Effector memory CD8-positive, alpha-beta T cell (primary cell): ENCODE data around the gene CCDC24.

Experiments used
- ATAC-seq: fragments of 150-1000 bp; cut with Tn5 transposase; replicated peaks from 2 replicates; pipeline ENCODE4 v1.10.0; 2021; ENCODE audit warnings: mild to moderate bottlenecking, moderate library complexity
- DNase-seq, 3 experiments: peaks; one replicate each; pipeline ENCODE4 v3.0.0; 2021
- H3K27ac Mint-ChIP-seq, 2 donors: one replicate each; pipeline ENCODE4 v1.8.0; 2022; ENCODE audit warnings: mild to moderate bottlenecking in 2 of 2, mixed read lengths in 2 of 2, moderate library complexity in 2 of 2
- H3K27me3 Mint-ChIP-seq, 2 donors: one replicate each; pipeline ENCODE4 v1.8.0; 2022; ENCODE audit warnings: mixed read lengths in 2 of 2
- H3K36me3 Mint-ChIP-seq: one replicate; pipeline ENCODE4 v1.8.0; 2022; ENCODE audit warnings: mild to moderate bottlenecking, moderate library complexity, mixed read lengths; ENCODE audit not compliant: insufficient read depth
- H3K4me1 Mint-ChIP-seq, 2 donors: one replicate each; pipeline ENCODE4 v1.8.0; 2022; ENCODE audit warnings: low read depth in 2 of 2, mixed read lengths in 2 of 2
- H3K4me3 Mint-ChIP-seq, 2 donors: one replicate each; pipeline ENCODE4 v1.8.0; 2022; ENCODE audit warnings: mild to moderate bottlenecking in 2 of 2, mixed read lengths in 2 of 2, moderate library complexity in 2 of 2
- H3K9me3 Mint-ChIP-seq, 2 donors: one replicate each; pipeline ENCODE4 v1.8.0; 2022; ENCODE audit warnings: mixed read lengths in 2 of 2

CCDC24 gene

DNA sequence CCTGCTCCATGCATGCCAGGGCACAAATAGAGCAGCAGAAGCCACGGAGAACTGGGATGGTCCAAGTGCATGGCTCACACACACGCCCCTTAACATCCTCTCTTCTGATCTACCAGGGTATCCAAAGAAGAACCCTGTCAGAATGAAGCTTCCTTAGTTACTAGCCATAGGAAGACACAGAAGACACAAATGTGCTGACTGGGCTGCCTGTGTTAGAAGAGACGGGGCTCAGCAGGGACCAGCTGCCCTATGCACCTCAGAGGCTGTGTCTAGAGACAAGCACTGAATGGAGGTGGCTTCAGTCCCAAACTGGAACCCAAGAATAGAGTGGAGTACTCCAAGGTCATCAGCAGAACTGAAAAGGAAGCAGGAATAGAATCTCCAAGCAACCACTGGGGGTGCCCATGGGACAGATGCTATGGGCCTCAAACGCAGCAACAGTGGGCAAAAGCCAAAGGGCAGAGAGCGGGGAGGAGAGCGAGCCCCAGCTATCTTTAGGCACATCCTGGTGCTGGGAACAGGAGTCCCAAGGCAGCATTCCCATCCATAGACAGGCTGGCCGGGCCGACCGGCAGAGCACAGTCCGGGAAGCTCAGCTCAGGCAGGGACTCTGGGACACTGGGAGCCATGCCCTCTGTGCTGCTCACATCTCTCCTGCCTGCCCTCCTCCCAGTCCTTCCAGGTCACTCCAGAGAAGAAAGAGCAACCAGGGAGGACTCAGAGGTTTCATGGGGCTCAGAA lies 30.4 kb downstream of the CCDC24 start:
- H3K27ac Mint-ChIP-seq = no peak overlapping the region
- no peaks in the 10 kb centered on the region for H3K4me1 Mint-ChIP-seq
- H3K36me3 Mint-ChIP-seq = no peaks in the 10 kb centered on the region
- no peak overlapping the region for H3K4me3 Mint-ChIP-seq
- H3K9me3 Mint-ChIP-seq = no peaks in the 10 kb centered on the region
- no peaks in the 10 kb centered on the region for H3K27me3 Mint-ChIP-seq
- DNase-seq = no peak
- ATAC-seq = no peak

DNA sequence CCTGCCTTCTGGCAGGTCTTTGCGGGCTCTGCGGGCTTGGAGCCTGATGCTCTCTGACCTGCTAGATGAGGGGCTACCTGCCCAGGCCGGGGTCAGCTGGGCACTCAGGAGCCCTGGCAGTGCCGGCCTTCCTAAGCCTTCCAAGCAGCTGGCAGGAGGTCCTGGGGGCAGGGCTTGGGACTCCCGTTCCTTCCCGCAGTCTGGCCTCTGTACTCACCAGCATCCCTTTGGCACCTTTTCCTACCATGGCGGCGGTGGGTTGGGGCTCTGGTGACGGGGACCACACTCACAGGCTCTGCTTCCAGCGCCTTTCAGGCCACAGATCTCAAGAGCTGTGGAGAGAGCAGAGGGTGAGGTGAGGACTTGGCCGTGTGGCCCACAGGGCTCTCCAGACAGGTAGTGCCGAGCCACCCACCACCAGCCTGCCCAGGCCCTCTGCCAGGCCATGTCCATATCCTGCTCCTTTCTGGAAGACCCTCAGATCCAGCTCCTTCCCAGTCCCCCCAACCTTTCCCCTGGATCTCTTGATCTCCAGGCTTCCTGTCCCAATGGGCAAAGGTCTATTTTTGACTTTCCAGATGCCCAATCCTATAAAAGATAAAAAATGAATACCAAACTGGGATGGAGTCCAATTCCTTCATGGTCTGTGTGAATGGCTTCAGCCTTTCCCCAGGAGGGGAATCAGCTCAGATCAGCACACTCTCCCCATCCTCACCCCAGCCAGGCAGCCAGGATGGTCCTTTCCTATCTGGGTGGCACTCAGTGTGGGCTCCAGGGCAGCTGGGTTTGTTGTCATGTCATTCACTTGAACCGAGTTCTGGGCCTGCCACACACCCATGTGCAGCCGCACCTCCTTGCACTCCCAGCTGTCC lies 32.9 kb downstream of the CCDC24 start:
- ATAC-seq (no peak), DNase-seq (no peak)
- H3K36me3 Mint-ChIP-seq = peaks cover 3% of the 10 kb centered on the region
- peaks cover 5 to 8% of the 10 kb centered on the region in 2 donors for H3K4me1 Mint-ChIP-seq
- H3K4me3 Mint-ChIP-seq = no peak overlapping the region
- H3K27ac Mint-ChIP-seq = no peak overlapping the region
- no peaks in the 10 kb centered on the region for H3K27me3 Mint-ChIP-seq
- H3K9me3 Mint-ChIP-seq = no peaks in the 10 kb centered on the region

DNA sequence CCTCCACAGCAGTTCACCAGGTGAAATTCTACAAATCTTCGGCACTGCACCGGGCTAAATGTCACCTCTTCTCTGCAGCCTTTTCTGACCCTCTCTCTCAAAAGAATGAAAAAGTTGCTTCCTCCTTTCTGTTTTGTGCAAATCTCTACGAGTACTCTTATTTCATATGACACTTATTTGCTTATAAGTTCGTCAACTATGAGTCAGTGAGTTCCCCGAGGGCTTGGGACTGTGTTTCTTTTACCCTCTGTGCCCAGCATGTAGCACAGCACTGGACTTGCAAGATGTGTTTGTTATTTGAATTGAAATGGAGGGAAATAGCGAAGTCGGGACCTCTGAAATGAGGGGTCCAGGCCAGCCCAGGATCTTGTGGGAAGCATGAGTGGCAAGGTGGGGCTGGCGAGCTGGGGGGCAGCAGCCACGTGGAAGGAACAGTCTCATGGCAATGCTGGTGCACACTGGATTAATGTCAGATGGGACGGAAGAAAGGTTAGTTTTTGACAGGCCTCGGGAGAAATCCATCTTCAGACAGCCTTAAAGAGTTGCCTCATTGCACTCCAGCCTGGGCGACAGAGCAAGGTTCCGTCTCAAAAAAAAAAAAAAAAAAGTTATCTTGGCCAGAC lies 33.6 kb downstream of the CCDC24 start:
- Mint-ChIP-seq H3K9me3 (no peaks in the 10 kb centered on the region), H3K36me3 (peaks cover 7% of the 10 kb centered on the region), H3K27me3 (no peaks in the 10 kb centered on the region), H3K27ac (no peak overlapping the region), H3K4me1 (peaks cover 12 to 14% of the 10 kb centered on the region in 2 donors), H3K4me3 (no peak overlapping the region)
- ATAC-seq = no peak
- DNase-seq = no peak

DNA sequence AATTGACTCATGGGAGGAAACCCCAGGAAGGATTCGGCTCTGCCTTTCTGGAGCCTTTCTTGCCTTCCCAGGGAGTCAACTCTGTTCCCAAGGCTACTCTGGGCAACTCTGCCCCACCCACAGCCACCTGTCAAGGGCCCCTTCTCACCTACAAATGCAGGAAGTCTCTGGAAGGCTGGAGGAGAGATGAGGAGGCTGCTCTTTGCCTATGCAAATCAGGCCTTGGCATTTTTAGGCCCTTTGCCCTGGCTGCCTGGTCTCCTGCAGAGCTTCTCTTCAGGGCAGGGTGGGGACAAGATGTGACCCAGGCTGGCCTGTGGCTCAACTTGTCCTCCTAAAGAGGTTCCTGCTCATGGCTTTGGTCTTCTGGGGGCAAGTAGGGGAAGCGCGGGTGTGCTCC lies 34.4 kb downstream of the CCDC24 start:
- H3K9me3 Mint-ChIP-seq = no peaks in the 10 kb centered on the region
- no peak overlapping the region for H3K27ac Mint-ChIP-seq
- ATAC-seq = no peak
- peaks cover 12 to 14% of the 10 kb centered on the region in 2 donors for H3K4me1 Mint-ChIP-seq
- no peak for DNase-seq
- H3K36me3 Mint-ChIP-seq = peaks cover 12% of the 10 kb centered on the region
- no peaks in the 10 kb centered on the region for H3K27me3 Mint-ChIP-seq
- H3K4me3 Mint-ChIP-seq = no peak overlapping the region

DNA sequence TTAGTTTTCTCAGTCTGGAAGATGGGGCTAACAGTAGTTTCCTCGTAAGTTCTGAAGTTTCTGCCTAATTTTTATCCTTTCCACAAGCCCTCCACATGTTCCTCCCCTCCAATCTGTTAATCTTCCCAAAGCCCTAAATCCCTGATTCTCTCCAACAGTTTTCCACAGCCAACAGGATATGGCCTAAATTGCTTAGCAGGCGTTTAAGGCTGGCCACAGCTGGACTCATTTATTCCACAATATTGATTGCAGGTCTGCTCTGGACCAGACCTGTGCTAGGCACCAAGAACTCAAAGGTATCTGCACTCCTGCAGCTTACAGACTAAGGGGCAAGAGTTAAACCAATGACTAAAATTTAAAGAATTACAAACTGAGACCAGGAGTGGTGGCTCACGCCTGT lies 35.9 kb downstream of the CCDC24 start:
- Mint-ChIP-seq H3K36me3 (peaks cover 25% of the 10 kb centered on the region), H3K4me1 (peaks cover 14 to 16% of the 10 kb centered on the region in 2 donors), H3K4me3 (no peak overlapping the region), H3K27me3 (no peaks in the 10 kb centered on the region), H3K27ac (no peak overlapping the region), H3K9me3 (no peaks in the 10 kb centered on the region)
- no peak for ATAC-seq
- no peak for DNase-seq

DNA sequence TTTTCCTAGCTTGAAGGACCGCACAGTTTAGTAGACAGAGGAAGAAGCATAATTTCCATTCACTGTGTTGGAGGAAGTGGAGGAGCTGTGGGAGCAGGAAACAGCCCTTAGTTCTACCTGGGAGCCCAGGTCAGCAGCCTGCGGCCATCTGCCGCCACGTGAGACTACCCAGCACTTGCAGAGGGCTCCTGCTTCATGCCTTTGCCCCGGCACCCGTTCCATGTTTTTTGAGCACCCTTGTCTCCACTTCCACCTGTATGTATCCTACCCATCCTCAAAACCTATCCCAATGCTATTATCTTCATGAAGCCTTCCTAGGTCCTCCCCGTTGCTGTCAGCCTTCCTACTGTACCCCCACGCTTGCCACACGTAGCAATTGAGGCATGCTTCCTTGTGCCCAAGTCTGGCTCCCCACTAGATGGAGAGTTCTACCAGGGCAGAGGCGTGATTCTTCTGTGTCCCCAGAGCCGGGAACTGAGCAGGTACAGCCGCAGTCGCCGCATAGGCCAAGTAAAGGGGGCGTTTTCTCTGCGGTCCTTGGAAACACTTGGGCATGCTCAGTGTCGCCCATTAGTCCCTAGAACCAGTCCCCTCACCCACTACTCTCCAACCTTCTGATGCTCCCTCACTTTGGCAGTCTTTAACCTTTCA lies 38.0 kb downstream of the CCDC24 start:
- peak overlapping the region; percentile 73 to 79 for H3K27ac Mint-ChIP-seq
- no peaks in the 10 kb centered on the region for H3K27me3 Mint-ChIP-seq
- peaks cover 25% of the 10 kb centered on the region for H3K36me3 Mint-ChIP-seq
- H3K9me3 Mint-ChIP-seq = no peaks in the 10 kb centered on the region
- peak in 1 of 3 experiments; percentile 11 for DNase-seq
- peaks cover 14 to 16% of the 10 kb centered on the region in 2 donors for H3K4me1 Mint-ChIP-seq
- peak; percentile 16 for ATAC-seq
- H3K4me3 Mint-ChIP-seq = peak overlapping the region; percentile 82

DNA sequence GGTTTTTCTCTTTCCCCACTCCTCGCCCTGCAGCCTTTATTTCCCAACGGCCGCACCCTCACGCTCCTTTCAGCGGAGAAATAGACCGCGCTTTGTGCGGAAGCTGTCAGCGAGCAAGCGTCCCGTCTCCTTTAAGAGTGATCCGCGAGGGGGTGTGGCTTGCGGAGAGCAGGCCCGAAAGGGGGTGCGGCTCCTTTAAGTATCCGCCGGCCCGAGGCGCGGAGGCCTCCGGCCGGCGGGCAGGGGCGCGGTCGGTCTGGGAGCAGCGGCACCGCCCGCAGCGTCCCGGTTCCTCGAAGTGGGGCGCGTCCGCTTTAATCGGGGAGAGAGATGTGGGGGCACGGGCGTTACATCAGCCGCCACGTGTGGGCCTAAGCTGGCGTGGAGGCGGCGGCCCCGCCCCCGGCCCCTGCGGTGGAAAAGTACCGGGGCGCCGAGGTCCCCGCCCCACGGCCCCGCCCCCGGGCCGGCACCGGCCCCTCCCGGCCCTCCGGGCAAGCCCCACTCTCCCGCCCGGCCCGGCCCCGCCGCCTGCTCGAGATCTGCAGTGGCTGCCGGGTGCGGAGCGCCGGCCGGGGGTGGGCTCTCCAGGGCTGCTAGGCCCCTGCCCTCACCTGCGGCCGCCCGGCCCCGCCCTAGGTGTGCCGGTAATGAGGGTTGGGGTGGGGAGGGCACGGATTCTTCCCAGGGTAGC lies 38.7 kb downstream of the CCDC24 start:
- Mint-ChIP-seq H3K4me1 (peaks cover 14 to 16% of the 10 kb centered on the region in 2 donors), H3K9me3 (no peaks in the 10 kb centered on the region), H3K27me3 (no peaks in the 10 kb centered on the region), H3K36me3 (peaks cover 25% of the 10 kb centered on the region), H3K27ac (peak overlapping the region; percentile 76 to 79), H3K4me3 (peak overlapping the region; percentile 82)
- DNase-seq = peak; percentile 75 to 80 (median 77)
- ATAC-seq = peak; percentile 79

DNA sequence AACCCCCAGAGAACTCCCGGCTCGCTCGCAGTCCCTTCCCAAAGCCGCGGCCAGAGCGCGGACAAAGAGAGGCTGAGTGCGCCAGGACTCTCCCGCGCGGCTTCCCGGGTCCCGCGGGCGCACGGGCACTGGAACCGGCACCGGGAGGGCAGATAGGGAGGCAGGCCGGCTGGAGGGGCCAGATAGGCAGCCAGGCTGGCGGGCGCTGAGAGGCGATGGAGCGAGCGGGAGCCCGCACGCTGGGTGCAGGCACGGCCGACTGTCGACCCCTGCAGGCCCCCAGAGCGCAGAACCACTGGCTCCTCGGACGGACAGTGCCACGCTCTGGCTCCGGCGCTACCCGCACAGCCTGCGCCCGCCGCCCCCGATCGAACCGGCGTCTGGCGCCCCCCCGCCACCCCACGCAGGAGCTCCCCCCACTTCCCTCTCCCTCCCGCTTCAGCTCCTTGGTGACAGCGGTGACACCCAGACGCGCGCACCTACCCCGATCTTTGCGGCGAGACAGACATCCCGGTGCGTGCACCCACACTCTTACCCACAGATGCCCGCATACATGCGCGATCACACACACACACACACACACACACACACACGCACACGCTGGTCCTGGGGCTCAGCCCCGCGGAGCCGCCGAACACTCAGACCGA lies 39.3 kb downstream of the CCDC24 start:
- no peaks in the 10 kb centered on the region for H3K27me3 Mint-ChIP-seq
- no peaks in the 10 kb centered on the region for H3K9me3 Mint-ChIP-seq
- DNase-seq (peak; percentile 42 to 47 (median 43)), ATAC-seq (peak; percentile 45)
- peak overlapping the region; percentile 76 to 80 for H3K27ac Mint-ChIP-seq
- peak overlapping the region; percentile 82 for H3K4me3 Mint-ChIP-seq
- H3K36me3 Mint-ChIP-seq = peaks cover 25% of the 10 kb centered on the region
- H3K4me1 Mint-ChIP-seq = peaks cover 14 to 16% of the 10 kb centered on the region in 2 donors

DNA sequence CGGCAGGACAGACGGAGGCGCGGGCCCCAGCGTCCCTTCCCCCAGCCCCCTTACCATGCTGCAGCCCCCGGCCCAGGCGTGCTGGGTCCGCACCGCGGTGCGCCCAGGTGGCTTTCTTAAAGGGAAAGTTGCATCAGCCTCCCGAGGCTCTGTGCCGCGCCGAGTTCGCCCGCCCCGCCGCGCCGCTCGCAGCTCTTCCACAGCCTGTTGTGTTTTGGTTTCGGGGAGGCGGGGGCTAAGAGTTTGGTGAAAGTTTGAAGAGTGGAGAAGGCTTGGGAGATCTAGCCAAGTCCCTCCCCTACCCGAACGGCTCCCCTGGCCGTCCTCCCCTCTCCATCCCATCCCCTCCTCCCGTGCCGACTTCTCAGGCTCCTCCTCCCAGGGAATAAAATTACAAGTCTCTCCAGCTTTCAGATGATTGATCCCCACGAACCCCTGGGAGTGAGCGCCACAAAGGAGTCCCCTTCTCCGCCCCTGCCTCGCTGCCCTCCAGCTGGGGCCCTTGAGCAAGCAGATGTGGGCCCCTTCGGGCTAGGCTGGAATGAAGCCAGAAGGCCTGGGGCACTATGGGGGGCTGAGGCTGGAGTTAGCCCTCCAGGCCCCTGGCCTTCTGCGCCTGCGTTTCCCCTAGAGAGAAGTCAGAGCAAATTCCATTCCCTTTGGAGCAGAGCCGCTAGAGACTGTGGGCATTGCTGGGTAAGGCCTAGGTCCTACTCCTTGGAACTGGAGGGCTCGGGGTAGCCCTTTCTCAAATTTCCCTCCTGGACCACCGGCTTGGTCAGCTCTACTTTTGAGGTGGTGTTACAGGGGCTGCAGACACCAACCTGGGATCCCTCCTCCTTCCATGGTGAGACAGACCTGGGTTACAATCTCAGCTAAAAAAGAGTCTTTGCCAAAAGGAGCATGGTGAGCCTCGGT lies 40.1 kb downstream of the CCDC24 start, which contains the start of gene SLC6A9:
TSS of gene SLC6A9 (minus strand) at position 211 of the 918 bp plus-strand sequence. CDS start 7,185 bp downstream, outside the sequence.
- peaks cover 25% of the 10 kb centered on the region for H3K36me3 Mint-ChIP-seq
- H3K27ac Mint-ChIP-seq = peak within 1 kb of the TSS; percentile 76 to 80
- no peak for DNase-seq
- H3K27me3 Mint-ChIP-seq = no peaks in the 10 kb centered on the region
- H3K9me3 Mint-ChIP-seq = no peaks in the 10 kb centered on the region
- H3K4me1 Mint-ChIP-seq = peaks cover 14 to 16% of the 10 kb centered on the region in 2 donors
- H3K4me3 Mint-ChIP-seq = peak within 1 kb of the TSS; percentile 82
- ATAC-seq = peak; percentile 1

DNA sequence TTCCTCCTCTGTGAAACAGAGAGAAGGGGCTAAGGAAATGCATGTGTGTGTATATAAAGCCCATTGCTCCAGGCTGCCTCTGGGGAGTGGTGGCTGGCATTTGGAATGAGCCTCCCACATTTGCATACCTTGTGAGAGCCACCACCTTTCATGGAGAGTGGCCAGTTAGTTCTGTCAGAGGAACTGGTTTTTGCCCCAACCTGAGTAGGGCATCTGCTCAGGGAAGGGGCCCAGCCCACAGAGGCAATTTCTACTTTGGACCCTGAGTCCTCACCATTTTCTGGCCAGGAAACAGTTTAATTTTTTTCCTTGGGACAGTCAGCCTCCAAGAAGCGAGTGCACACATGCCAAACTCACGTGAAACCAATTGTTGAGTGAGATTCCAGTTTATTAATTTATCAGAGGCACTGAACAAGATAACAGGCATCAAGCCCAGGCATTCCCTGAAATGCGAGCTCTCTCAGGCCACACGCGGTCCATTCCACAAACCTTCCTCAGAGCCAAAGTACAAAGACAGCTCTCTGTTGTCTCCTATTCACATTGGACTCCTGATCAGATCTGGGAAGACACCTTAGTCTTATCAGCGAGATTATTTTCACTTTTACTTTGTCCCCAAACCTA lies 40.9 kb downstream of the CCDC24 start:
- Mint-ChIP-seq H3K27ac (peak overlapping the region in 1 of 2 donors; percentile 76), H3K4me1 (peaks cover 14 to 16% of the 10 kb centered on the region in 2 donors), H3K36me3 (peaks cover 25% of the 10 kb centered on the region), H3K9me3 (no peaks in the 10 kb centered on the region), H3K27me3 (no peaks in the 10 kb centered on the region), H3K4me3 (peak overlapping the region; percentile 82)
- ATAC-seq = no peak
- no peak for DNase-seq

DNA sequence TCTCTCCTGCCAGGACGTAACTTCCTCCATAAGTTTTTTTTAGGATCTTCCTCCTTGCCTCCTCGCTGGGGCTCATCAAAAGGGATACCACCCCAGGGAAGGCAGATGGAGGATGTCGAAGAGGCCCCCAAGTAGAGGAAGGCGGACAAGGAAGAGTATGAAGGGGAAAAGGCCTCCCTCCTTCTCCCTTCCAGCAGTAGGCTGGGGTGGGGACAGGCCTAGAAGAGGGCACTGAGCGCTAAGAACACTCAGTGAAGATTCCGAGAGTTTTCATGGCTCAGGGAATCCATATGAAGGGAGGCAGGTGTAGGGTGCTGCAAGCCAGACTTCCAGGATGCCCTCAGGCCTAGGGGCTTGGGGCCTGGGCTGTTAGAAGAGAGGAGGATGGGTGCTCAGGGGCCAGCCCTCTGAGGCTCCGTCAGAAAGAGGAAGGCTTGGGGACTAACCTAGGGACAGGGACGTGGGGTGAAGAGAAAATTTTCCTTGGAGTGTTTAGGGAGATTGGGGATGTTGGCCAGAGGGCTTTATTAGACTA lies 41.7 kb downstream of the CCDC24 start:
- H3K4me3 Mint-ChIP-seq = peak overlapping the region in 1 of 2 donors; percentile 82
- no peaks in the 10 kb centered on the region for H3K27me3 Mint-ChIP-seq
- H3K27ac Mint-ChIP-seq = no peak overlapping the region
- no peaks in the 10 kb centered on the region for H3K9me3 Mint-ChIP-seq
- DNase-seq (no peak), ATAC-seq (no peak)
- H3K36me3 Mint-ChIP-seq = peaks cover 22% of the 10 kb centered on the region
- peaks cover 12 to 14% of the 10 kb centered on the region in 2 donors for H3K4me1 Mint-ChIP-seq
